Neural cell (in vitro differentiated cells): ENCODE measurements around the gene RELT.

ENCODE experiments used
- CTCF ChIP-seq: fragments of 450-650 bp; IDR thresholded peaks from 2 replicates; pipeline ENCODE4 v1.5.1; 2014; ENCODE audit warnings: antibody characterized with exemption, mild to moderate bottlenecking, moderate library complexity; ENCODE audit not compliant: poor library complexity, severe bottlenecking
- EP300 ChIP-seq: fragments of 450-650 bp; conservative IDR thresholded peaks from 2 replicates; pipeline ENCODE4 v1.6.1; 2014; ENCODE audit warnings: antibody characterized with exemption, mild to moderate bottlenecking, moderate library complexity; ENCODE audit not compliant: poor library complexity, severe bottlenecking
- EZH2 ChIP-seq: fragments of 200-600, 300-800 bp; shearing (Covaris generic), sonication (generic); IDR thresholded peaks from 2 replicates; pipeline ENCODE4 v1.6.1; 2014; ENCODE audit warnings: antibody characterized with exemption, low read length, borderline replicate concordance, mild to moderate bottlenecking; ENCODE audit not compliant: insufficient read depth, poor library complexity, severe bottlenecking
- MXI1 ChIP-seq: fragments of 450-650 bp; conservative IDR thresholded peaks from 2 replicates; pipeline ENCODE4 v1.6.1; 2014; ENCODE audit warnings: antibody characterized with exemption, mild to moderate bottlenecking; ENCODE audit not compliant: poor library complexity, severe bottlenecking
- RAD21 ChIP-seq: fragments of 450-650 bp; conservative IDR thresholded peaks from 2 replicates; pipeline ENCODE4 v1.6.1; 2014; ENCODE audit warnings: antibody characterized with exemption, mild to moderate bottlenecking, moderate library complexity
- SMC3 ChIP-seq: fragments of 450-650 bp; conservative IDR thresholded peaks from 2 replicates; pipeline ENCODE4 v1.6.1; 2014; ENCODE audit warnings: antibody characterized with exemption, mild to moderate bottlenecking, moderate library complexity; ENCODE audit not compliant: poor library complexity
- TAF1 ChIP-seq: IDR thresholded peaks from 2 replicates; pipeline ENCODE4 v1.6.1; 2012; ENCODE audit warnings: low read depth

DNA sequence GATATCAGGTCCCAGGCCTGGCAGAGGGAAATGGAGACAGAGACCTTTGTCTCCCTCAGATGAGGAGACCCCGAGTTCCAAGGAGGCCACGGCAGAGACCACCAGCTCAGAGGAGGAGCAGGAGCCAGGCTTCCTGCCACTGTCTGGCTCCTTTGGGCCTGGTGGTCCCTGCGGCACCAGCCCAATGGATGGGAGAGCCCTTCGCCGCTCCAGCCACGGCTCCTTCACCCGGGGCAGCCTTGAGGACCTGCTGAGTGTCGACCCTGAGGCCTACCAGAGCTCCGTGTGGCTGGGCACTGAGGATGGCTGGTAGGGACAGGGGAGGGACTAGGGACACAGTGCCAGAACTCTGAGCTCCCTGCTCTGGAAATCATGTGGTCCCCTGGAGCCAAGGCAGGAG lies 13.1 kb upstream of the RELT start:
- TF ChIP-seq CTCF (no peak), SMC3 (no peak), EZH2 (no peak), TAF1 (no peak), EP300 (no peak), RAD21 (no peak), MXI1 (no peak)
